Measurements from ENCODE around the gene GREB1L.

GRCh38 chr18:21269349-21269748, 27.3 kb downstream of the GREB1L start:
- TF ChIP-seq, protein P1, sequence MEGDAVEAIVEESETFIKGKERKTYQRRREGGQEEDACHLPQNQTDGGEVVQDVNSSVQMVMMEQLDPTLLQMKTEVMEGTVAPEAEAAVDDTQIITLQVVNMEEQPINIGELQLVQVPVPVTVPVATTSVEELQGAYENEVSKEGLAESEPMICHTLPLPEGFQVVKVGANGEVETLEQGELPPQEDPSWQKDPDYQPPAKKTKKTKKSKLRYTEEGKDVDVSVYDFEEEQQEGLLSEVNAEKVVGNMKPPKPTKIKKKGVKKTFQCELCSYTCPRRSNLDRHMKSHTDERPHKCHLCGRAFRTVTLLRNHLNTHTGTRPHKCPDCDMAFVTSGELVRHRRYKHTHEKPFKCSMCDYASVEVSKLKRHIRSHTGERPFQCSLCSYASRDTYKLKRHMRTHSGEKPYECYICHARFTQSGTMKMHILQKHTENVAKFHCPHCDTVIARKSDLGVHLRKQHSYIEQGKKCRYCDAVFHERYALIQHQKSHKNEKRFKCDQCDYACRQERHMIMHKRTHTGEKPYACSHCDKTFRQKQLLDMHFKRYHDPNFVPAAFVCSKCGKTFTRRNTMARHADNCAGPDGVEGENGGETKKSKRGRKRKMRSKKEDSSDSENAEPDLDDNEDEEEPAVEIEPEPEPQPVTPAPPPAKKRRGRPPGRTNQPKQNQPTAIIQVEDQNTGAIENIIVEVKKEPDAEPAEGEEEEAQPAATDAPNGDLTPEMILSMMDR (IDR thresholded peaks at IDR 0.05): no peak
- TF ChIP-seq HOXA7 (CRISPR knock-in tag; IDR thresholded peaks at IDR 0.05) (no peak), MYC (IDR thresholded peaks at IDR 0.05; ENCODE audit: borderline replicate concordance, low read length) (no peak), MAZ (IDR thresholded peaks at IDR 0.05; ENCODE audit: borderline replicate concordance, low read depth, low read length) (no peak)

Measured in A549 (cell line).